ENCODE measurements around the gene TPTE2. TPM values are rescaled to one million over a fixed set of nuclear protein-coding genes. Genes with fewer than 3 reads are reported as not detected.
"Not testable (repeated sequence)": the region's sequence is repeated elsewhere in the genome, so short reads cannot be mapped to it uniquely, and the experiment has no call there.

Gene TPTE2
- polyA plus RNA-seq (ENCODE audit: insufficient read length in 3 of 3) = under 1 TPM; 0.23 to 0.35 (median 0.29) TPM

DNA sequence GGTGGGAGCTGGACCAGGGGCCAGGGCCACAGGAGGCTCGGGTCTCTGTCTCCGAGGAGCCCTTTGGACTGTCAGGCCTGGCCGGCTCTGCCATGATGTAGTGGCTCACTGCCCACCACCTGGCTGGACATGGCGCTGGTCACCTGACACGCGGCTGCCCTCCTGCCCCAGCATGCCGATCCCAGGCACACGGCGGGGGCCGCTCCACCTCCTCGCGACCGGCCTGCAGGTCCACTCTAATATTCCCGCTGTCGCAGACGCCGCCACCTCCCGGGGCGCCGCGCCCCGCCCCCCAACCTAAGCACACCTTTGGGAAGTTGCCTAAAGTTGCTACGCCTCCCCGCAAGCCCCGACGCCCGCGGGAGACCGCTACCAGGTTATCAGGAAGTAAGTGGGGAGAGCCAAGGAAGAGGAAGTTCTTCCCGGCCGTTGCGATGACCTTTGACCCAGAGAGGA, at the start of gene TPTE2:
TPTE2 (minus strand) TSS at position 406 of the 456 bp plus-strand sequence. CDS start 58,298 bp downstream, outside the sequence.
- DNase-seq (ENCODE audit: low read depth in 3 of 3, low spot score in 2 of 3) = not testable (repeated sequence)

DNA sequence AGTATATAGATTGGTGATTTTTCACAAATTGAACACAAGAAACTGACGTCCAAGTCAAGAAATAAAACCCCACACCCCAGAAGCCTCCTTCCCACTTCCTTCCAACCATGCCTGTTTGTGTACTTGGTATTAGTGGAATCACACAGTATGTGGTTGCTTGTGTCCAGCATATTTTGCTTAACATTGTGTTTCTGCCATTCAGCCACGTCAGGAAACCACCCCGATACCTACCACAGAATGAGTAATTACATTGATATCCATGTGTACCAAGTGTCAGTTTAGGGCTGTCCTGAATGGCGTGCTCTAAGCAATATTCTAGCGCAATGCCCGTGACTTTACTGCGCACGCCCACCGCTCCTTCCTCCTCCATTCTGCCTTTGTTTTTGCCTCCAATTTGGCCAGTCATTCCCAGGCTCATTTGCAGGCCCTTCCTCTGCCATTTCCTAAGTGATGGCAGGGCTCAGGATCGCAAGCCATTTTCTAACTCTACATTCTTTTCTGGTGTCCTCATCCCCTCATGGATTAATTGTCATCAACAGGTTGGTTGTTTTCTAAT, 46.3 kb upstream of the TPTE2 start:
- DNase-seq (ENCODE audit: low read depth in 3 of 3, low spot score in 2 of 3) = no peak

DNA sequence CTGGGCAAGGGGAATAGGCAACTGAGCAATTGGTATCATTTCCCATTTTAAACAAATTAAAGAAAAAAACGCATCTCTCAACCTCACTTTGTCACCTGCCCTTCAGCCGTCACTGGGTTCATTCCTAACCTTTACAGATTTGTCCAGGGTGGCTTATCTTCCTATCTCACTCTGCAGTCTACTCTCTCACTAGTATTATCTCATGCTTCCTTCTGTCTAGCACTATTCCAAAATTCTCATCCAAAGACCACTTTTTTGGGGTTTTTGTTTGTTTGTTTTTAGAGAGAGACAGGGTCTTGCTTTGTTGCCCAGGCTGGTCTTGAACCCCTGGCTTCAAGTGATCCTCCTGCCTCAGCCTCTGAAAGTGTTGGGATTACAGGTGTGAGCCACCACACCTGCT, 45.4 kb upstream of the TPTE2 start:
- DNase-seq (ENCODE audit: low read depth in 3 of 3, low spot score in 2 of 3) = no peak

DNA sequence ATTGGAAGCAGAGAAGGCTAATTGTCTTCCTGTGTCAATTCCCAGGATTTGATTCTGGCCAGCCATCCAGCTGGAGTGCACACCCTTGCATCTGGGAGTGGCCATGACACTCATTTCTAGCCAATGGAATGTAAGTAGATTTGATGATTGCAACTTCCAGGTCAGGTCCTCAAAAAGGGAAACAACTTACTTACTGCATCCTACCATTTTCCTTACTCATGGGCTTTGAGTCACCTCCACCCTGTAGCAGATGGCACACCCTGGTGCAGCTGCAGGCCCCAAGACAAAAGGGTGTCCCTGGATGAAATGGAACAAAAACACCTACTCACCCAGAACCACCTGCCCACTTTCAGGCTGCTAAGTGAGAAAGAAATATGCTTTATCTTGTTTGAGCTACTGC, 44.8 kb upstream of the TPTE2 start:
- no peak for DNase-seq (ENCODE audit: low read depth in 3 of 3, low spot score in 2 of 3)

DNA sequence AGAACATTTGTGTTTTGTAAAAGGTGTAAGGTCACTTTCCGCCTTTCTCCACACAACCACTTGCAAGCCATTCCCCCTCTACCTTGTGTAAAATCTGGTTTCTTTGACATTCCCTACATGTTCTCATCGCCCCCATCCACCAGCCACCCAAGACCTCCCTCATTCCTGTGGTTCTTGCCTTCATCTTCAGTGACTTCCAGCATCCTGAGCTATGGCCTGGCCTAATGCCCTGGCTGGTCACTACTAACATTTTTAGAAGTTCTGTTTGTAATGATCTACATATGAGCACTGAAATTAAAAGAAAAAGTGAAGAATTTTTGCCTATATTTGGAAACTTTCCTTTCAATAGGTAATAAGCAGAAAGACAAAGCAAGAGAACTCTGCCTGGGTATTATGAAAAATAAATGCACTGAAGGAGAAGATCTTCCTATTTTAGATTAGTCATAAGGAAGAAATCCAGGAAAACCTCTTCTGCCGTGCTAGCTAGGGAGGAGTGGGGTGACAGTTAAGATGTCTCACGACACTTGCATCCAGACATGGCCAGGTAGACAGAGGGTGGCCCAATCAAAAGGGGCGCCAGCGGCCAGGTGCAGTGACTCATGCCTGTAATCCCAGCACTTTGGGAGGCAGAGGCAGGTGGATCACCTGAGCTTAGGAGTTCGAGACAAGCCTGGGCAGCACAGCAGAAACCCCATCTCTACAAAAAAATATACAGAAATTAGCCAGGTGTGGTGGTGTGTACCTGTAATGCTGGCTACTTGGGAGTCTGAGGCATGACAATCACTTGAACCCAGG, 44.0 kb upstream of the TPTE2 start:
- DNase-seq (ENCODE audit: low read depth in 3 of 3, low spot score in 2 of 3) = no peak

DNA sequence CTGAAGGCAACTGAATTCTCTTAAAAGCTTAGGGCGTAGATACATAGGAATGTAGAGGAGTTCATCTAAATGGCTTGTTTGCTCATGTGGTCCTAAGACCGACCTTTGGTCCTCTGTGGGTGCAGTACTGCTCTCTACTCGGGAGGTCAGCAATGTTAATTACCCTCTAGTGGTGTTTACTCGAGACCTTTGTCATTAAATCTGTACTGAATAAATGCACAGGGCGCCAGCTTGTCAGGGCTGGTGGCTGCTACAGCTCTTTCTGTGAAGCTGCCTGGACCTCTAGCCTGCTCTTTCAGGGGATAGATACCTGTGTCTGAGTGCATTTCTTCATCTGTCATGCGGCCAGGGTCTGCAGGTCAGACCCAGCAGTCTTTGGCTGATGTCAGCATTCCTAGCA, 43.0 kb upstream of the TPTE2 start:
- DNase-seq (ENCODE audit: low read depth in 3 of 3, low spot score in 2 of 3) = no peak

DNA sequence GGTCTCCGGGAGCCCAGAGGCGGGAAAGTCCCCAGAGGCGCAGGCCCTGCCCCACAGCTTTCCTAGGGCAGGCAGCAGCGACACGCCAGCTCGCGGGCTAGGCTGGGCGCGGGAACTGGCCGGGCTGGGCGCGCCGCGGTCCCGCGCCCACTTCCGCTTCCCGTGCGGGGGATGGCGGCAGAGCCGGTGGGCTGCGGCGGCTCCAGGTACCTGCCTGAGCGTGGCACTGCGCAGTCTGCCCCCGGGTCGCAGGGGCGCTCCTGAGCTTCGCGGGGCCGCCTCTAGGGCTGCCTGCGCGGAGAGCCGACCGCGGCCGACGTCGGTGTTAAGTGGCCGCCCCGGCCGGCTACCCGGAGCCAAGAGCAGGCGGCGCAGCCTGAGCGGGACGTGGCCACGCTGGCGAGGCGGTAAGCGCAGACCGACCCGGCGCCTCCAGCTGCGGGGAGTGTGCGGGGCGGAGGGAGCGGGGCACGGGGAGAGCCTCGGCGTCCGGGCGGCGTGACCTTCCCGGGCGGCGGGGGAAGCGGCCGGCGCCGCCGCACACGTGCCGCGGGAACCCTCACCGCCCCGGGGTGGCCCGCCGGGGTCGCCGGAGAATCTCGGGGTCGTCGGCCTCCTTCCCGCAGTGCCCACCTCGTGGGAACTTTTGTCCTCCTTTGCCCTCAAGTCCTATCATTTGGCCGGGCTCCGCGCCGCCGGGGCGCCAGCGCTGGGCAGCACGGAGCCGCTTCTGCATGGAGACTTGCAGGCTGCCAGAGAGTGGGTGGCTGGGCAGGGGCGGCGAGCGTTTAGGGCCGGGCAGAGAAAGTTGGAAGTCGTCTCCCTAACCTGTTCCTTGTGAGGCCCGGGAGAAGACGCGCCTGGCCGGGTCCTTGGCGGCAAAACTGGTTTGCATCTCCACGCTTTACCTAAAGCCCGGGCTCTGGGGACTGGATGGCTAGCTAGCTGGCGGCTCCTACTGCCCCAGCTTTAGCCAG, 40.7 kb upstream of the TPTE2 start:
- peak in 1 of 3 donors; percentile 49 for DNase-seq (ENCODE audit: low read depth in 3 of 3, low spot score in 2 of 3)

DNA sequence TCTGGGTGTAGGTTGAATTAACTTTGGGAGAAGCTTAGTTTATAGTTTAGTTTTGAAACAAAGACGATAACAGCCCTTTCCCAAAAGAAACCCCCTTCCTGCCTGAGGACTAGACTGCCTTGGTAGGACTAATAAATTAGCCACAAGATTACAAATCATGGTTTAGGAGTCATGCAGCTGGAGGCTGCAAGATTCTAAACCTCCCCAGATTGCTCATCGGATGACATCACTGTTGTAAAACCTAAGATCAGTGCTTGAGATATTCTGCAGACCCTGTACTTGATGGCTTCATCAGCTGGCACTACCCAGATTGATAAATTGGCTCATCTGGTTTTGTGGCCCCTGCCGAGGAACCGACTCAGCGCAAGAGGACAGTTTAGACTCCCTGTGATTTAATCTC, 36.2 kb upstream of the TPTE2 start:
- DNase-seq (ENCODE audit: low read depth in 3 of 3, low spot score in 2 of 3) = no peak

DNA sequence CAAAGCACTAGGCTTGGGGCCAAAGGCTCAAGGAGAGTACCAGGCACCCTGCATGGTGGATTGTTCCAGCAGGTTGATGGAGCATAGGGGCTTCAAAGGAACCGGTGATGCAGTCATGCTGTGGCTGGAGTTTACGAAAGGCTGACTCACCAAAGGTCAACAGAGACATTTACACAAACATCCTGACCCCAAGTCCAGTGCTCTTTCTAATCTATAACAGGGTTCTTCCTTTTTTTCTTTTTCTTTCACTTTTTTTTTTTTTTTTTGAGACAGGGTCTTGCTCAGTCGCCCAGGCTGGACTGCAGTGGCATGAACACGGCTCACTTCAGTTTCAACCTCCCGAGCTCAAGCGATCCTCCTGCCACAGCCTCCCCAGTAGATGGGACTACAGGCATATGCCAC, 35.6 kb upstream of the TPTE2 start:
- DNase-seq (ENCODE audit: low read depth in 3 of 3, low spot score in 2 of 3) = no peak

DNA sequence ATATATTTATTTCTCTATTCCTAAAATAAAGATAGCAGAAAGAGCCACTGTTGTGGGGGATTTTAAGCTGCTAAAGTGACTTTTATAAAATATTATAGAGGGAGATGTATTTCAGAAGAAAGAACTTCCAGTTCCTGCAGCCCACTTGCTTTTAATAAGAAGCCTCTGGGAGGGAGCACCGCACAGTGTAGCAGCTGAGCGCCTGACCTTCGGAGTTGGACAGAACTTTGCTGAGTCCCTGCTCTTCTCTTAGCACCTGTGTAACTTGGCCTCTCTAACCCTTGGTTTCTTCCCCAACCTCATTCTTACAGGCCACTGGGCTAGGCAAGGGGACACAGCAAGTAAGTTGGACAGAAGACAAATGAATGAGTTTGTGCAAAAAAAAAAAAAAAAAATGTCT, 34.8 kb upstream of the TPTE2 start:
- DNase-seq (ENCODE audit: low read depth in 3 of 3, low spot score in 2 of 3) = no peak

DNA sequence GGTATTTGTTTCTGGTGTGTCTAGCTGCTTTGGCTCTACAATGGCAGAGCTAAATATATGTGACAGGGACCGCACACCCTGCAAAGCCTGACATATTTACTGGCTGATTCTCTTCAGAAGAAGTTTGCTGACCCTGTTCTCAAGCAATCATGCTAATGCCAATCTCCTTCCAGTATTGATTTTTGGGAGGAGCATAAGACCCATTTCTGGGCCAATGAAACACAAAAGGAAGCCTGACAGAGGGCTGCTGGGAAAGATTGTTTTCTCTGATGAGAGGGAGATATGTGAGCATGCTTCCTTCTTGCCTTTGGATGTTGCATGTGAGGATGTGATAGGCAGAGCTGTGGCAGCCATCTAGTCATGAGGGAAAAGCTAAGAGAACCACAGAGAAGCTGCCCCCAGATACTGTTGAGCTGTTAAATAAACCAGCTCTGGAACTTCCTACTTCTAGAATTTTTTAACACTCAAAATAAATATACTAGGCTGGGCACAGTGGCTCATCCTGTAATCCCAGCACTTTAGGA, 31.4 kb upstream of the TPTE2 start:
- no peak for DNase-seq (ENCODE audit: low read depth in 3 of 3, low spot score in 2 of 3)

DNA sequence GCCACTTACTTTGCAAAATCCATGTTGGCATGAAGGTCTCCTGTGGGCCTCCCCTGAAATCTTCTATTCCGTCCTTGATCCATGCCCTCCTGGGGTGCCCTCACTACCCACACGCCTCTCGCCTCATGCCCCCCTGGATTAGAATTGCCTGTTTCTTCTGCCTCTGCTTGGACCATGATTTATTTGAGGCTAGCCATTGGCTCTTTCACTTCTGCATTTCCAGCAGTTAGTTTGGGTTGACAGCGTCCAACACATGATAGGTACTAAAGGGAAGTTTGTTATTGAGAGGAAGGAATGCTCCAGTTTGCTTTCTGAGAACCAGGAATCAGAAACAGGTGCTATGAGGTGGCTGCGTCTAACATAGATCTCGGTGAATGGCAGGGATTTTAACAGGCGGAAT, 30.5 kb upstream of the TPTE2 start:
- no peak for DNase-seq (ENCODE audit: low read depth in 3 of 3, low spot score in 2 of 3)

DNA sequence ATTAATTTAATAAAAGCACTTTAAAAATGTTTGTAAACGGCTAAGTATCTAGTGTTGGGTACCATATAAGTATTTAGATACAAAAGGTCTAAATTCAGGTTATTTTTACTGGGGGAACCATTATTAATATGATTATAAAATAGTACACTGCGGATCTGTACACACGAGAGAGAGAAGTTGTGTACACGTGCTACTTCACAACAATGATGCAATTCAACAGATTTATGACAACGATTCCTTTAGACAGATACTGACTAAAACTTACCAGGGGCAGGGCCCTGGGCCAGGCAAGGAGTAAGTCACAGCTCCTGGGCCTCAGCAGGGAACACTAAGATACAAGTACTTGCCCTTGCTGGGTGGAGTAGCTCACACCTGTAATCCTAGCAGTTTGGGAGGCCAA, 29.1 kb upstream of the TPTE2 start:
- no peak for DNase-seq (ENCODE audit: low read depth in 3 of 3, low spot score in 2 of 3)

DNA sequence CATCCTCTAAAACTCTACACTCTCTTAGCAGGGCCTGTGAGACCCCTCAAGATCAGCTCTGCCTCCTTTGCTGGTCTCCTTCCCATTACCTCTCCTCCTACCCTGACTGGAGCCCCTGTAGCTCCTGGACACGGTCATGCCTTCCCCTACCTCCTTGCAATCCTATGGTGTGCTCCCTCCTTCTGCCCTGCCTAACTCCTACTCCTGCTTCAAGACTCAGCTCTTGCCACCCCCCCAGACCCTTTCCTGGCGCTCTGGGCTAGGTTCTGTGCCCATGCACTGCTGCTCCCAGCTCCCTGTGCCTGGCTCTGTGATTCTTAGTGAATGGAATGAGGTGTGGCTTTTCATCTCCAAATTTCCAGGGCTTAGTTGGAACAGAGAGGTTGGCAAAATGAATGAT, 28.0 kb upstream of the TPTE2 start:
- no peak for DNase-seq (ENCODE audit: low read depth in 3 of 3, low spot score in 2 of 3)

DNA sequence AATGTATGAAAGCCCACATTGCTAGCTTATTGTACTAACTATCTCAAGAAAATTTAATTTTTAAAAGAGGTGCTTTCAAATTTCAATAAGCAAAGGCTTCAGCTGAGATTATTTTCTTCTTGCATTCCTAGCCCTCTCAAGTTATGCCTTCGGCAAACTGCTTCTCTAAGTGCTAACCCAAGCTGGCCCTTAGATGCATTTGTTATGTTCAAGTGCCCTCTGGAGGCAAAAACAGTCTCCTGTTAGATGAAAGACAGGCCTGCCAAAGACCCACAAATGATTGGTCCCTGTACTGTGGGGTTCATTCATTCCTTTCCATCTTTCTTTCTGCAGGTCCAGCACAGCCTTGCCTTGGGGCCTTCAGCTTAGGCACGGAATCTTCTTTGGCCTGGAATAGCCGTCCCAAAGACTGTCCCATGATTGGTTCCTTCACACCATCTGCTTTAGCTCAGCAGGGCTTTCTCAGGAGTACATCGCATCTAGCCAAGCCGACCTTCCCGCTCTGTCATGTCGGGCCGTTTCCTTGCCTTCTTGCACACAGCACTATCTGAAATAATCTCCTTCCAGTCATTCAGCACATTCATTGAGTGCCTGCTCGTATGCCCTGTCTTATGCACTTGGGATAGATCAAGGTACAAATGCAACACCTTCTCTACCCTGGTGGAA, 26.4 kb upstream of the TPTE2 start:
- DNase-seq (ENCODE audit: low read depth in 3 of 3, low spot score in 2 of 3) = no peak

DNA sequence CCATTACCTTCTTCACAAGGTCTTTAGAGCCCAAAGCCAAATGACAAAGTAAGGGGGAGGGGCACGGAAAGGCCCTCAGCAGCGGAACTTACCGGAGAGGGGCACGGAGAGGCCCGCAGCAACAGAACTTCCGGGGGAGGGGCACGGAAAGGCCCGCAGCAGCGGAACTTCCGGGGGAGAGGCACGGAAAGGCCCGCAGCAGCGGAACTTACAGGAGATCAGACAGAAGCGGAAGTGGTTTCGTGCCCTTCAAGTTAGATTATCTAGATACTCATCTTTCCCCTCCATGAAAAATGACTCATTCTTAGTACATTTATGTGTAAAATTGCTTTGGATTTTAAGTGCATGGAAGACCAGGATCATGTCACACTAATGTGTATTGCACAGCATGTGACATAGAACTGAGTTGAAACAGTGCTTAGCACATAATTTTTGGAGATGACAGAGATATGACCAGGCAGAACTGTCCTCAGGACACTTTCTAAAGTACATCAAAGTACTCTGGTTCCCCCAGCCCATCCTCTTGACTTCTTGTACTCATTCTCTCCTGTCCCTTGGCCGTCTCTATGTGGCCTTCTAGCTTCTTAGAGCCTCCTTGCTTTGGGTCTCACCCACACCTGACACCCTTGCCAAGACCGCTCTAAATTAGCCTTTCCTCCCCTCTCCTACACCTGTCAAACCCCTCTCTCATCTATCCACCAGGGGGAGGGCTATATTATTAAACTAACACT, 25.7 kb upstream of the TPTE2 start:
- DNase-seq (ENCODE audit: low read depth in 3 of 3, low spot score in 2 of 3) = no peak

DNA sequence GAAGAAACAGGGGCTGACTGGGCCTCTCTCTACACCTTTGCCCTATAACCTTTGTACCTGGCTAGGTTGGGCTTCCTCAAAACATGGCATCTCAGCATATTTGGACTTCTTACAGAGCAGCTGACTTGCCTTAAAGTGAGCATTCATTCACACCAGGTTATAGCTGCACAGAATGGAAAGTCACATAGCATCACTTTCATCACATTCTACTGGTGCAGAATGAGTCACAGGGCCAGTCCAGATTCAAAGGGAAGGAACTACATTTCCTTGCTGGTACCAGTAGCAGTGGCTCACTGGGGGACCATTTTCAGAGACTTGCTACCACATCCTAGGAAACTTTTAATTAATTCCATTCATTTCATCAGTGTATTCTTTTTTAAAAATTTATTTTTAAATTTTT, 20.3 kb upstream of the TPTE2 start:
- DNase-seq (ENCODE audit: low read depth in 3 of 3, low spot score in 2 of 3) = no peak

DNA sequence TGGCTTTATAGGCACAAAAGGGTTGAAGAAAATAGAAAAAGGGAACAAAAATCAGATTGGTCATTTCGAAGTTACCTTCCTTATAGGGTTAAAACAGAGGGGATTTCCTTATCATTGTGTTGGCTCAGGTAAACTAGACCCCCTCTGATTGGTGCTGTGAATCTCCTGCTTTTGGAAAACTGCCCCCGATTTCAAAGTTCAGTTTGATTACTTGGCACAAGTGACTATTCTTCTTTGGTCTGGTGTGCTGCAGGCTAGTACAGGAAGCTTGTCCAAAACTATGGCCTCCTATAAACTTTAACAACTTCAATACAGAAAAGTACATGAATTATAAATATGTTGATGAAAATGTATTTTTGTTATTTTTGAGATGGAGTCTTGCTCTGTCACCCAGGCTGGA, 13.9 kb upstream of the TPTE2 start:
- DNase-seq (ENCODE audit: low read depth in 3 of 3, low spot score in 2 of 3) = no peak

DNA sequence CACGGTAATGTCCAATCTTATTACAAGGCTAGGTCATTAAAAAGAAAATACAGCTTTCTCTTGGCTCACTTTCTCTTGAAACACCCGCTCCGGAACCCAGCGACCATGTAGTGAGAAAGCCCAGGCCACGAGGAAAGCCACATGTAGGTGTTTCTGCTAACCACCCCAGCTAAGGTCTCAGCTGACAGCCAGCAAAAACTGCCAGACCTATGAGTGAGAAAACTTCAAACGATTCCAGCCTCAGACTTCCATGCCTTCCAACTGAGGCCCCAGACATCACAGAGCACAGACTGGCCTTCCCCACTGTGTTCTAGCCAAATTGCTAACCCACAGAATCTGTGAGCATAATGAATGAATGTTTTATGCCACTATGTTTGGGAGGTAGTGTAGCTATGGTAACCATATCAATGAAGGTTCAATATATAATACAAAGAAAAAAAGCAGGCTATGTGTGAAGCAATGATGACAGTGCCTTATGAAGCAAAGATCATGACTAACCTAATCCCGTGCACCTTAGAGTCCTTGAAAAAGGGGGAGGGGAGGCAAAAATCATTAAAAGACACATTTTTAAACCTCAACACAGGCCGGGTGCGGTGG, 11.9 kb upstream of the TPTE2 start:
- DNase-seq (ENCODE audit: low read depth in 3 of 3, low spot score in 2 of 3) = no peak
